Peyer's patch (tissue), 4 donors: ENCODE results near the gene TK1. TPM values are rescaled to one million over a fixed set of nuclear protein-coding genes. Genes with fewer than 3 reads are reported as not detected.
A peak's percentile ranks its signal among the peaks of the same experiment; 100 is the strongest.

ENCODE experiments used
- DNase-seq, 3 donors: peaks; one replicate each; pipeline ENCODE4 v3.0.0-alpha.2; 2017 to 2019
- H3K27ac ChIP-seq, 4 donors: fragments of 200-600 bp; sonication (generic); one replicate each; pipeline ENCODE4 v1.5.1; 2016 to 2019
- H3K27me3 ChIP-seq, 2 donors: fragments of 200-600 bp; sonication (generic); one replicate each; pipeline ENCODE4 v1.5.1; 2019
- H3K36me3 ChIP-seq, 3 donors: fragments of 200-600 bp; sonication (generic); one replicate each; pipeline ENCODE4 v1.5.1; 2016 to 2019
- H3K4me1 ChIP-seq, 4 donors: fragments of 200-600 bp; sonication (generic); one replicate each; pipeline ENCODE4 v1.5.1; 2016 to 2019
- H3K4me3 ChIP-seq, 4 donors: fragments of 200-600 bp; sonication (generic); 1 replicate in 3 of 4; 2 replicates in 1 of 4; pipeline ENCODE4 v1.5.1; 2016 to 2019; ENCODE audit warnings: mild to moderate bottlenecking in 1 of 4
- H3K9me3 ChIP-seq, 4 donors: fragments of 200-600 bp; sonication (generic); one replicate each; pipeline ENCODE4 v1.5.1; 2016 to 2019; ENCODE audit warnings: mild to moderate bottlenecking in 1 of 4
- POLR2A ChIP-seq, 2 donors: fragments of 450-650 bp; IDR thresholded peaks; one replicate each; pipeline ENCODE4 v1.5.1; 2017; ENCODE audit warnings: antibody characterized with exemption in 2 of 2, mild to moderate bottlenecking in 2 of 2, moderate library complexity in 2 of 2
- total RNA-seq, 4 donors: library from RNA; depleted of rRNA; stranded (reverse); fragments of >200 nt; gene quantifications; one replicate each; pipeline ENCODE4 v1.1.0, GENCODE V29; 2016
- TF ChIP-seq, protein P1 (sequence below), 6 experiments: fragments of 450-650 bp in 4 of 6; fragments of 200-600 bp in 2 of 6; sonication (generic) in 1 of 6; IDR thresholded peaks; one replicate each; pipeline ENCODE4 v1.5.1; 2017 to 2019; ENCODE audit warnings: antibody characterized with exemption in 6 of 6, mild to moderate bottlenecking in 3 of 6, moderate library complexity in 1 of 6

TK1 gene
- total RNA-seq, 4 donors from 2014 or later, result 6.2 to 46.2 (median 10.1) TPM

DNA sequence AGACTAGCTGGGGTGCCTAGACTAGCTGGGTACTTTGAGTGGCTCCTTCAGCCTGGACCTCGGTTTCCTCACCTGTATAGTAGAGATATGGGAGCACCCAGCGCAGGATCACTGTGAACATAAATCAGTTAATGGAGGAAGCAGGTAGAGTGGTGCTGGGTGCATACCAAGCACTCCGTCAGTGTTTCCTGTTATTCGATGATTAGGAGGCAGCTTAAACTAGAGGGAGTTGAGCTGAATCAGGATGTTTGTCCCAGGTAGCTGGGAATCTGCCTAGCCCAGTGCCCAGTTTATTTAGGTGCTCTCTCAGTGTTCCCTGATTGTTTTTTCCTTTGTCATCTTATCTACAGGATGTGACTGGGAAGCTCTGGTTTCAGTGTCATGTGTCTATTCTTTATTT, 36.2 kb upstream of the TK1 start:
- TF ChIP-seq, protein P1, sequence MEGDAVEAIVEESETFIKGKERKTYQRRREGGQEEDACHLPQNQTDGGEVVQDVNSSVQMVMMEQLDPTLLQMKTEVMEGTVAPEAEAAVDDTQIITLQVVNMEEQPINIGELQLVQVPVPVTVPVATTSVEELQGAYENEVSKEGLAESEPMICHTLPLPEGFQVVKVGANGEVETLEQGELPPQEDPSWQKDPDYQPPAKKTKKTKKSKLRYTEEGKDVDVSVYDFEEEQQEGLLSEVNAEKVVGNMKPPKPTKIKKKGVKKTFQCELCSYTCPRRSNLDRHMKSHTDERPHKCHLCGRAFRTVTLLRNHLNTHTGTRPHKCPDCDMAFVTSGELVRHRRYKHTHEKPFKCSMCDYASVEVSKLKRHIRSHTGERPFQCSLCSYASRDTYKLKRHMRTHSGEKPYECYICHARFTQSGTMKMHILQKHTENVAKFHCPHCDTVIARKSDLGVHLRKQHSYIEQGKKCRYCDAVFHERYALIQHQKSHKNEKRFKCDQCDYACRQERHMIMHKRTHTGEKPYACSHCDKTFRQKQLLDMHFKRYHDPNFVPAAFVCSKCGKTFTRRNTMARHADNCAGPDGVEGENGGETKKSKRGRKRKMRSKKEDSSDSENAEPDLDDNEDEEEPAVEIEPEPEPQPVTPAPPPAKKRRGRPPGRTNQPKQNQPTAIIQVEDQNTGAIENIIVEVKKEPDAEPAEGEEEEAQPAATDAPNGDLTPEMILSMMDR (IDR thresholded peaks at IDR 0.05), result no peak
- no peak for TF ChIP-seq POLR2A (IDR thresholded peaks at IDR 0.05)
- Histone ChIP-seq H3K27me3 (no peaks in the 10 kb centered on the region), H3K4me3 (no peak overlapping the region), H3K36me3 (no peaks in the 10 kb centered on the region), H3K4me1 (no peaks in the 10 kb centered on the region), H3K27ac (no peak overlapping the region), H3K9me3 (no peaks in the 10 kb centered on the region)
- DNase-seq, result no peak

GRCh38 chr17:78219396-78220150, 32.7 kb upstream of the TK1 start:
- no peaks in the 10 kb centered on the region for H3K9me3 ChIP-seq
- H3K27me3 ChIP-seq, result no peaks in the 10 kb centered on the region
- DNase-seq, result no peak
- no peak overlapping the region for H3K27ac ChIP-seq
- H3K4me1 ChIP-seq, result peaks cover 0 to 3% (median under 1%) of the 10 kb centered on the region in 4 donors
- TF ChIP-seq POLR2A (IDR thresholded peaks at IDR 0.05), result no peak
- TF ChIP-seq, protein P1 (IDR thresholded peaks at IDR 0.05), result no peak
- no peaks in the 10 kb centered on the region for H3K36me3 ChIP-seq
- H3K4me3 ChIP-seq, result no peak overlapping the region

GRCh38 chr17:78214706-78215061, 27.8 kb upstream of the TK1 start:
- TF ChIP-seq POLR2A (IDR thresholded peaks at IDR 0.05), result no peak
- TF ChIP-seq, protein P1 (IDR thresholded peaks at IDR 0.05), result no peak
- no peak for DNase-seq
- Histone ChIP-seq H3K27me3 (no peaks in the 10 kb centered on the region), H3K27ac (peak overlapping the region in 2 of 4 donors; percentile 1 to 49), H3K4me3 (peak overlapping the region; percentile 38 to 78 (median 56)), H3K4me1 (peaks cover 0 to 12% (median 6%) of the 10 kb centered on the region in 4 donors), H3K36me3 (no peaks in the 10 kb centered on the region), H3K9me3 (no peaks in the 10 kb centered on the region)

DNA sequence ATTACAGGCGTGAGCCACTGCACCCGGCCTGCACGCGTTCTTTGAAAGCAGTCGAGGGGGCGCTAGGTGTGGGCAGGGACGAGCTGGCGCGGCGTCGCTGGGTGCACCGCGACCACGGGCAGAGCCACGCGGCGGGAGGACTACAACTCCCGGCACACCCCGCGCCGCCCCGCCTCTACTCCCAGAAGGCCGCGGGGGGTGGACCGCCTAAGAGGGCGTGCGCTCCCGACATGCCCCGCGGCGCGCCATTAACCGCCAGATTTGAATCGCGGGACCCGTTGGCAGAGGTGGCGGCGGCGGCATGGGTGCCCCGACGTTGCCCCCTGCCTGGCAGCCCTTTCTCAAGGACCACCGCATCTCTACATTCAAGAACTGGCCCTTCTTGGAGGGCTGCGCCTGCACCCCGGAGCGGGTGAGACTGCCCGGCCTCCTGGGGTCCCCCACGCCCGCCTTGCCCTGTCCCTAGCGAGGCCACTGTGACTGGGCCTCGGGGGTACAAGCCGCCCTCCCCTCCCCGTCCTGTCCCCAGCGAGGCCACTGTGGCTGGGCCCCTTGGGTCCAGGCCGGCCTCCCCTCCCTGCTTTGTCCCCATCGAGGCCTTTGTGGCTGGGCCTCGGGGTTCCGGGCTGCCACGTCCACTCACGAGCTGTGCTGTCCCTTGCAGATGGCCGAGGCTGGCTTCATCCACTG, 27.3 kb upstream of the TK1 start, which contains the start of gene BIRC5:
TSS of gene BIRC5 (plus strand) at position 238 of the 690 bp plus-strand sequence. CDS start at position 302, 64 bp downstream.
- Histone ChIP-seq H3K9me3 (no peaks in the 10 kb centered on the region), H3K27ac (peak within 1 kb of the TSS in 2 of 4 donors; percentile 1 to 49), H3K4me1 (peaks cover 0 to 12% (median 6%) of the 10 kb centered on the region in 4 donors), H3K27me3 (no peaks in the 10 kb centered on the region), H3K36me3 (no peaks in the 10 kb centered on the region), H3K4me3 (peak within 1 kb of the TSS; percentile 38 to 78 (median 56))
- no peak for TF ChIP-seq POLR2A (IDR thresholded peaks at IDR 0.05)
- TF ChIP-seq, protein P1 (IDR thresholded peaks at IDR 0.05), result no peak
- DNase-seq, result peak; percentile 90 to 95 (median 90)

GRCh38 chr17:78211032-78211431, 24.2 kb upstream of the TK1 start:
- no peak overlapping the region for H3K4me3 ChIP-seq
- no peaks in the 10 kb centered on the region for H3K27me3 ChIP-seq
- H3K9me3 ChIP-seq, result no peaks in the 10 kb centered on the region
- DNase-seq, result no peak
- peaks cover 0 to 12% (median 6%) of the 10 kb centered on the region in 4 donors for H3K4me1 ChIP-seq
- no peak for TF ChIP-seq POLR2A (IDR thresholded peaks at IDR 0.05)
- no peak overlapping the region for H3K27ac ChIP-seq
- no peaks in the 10 kb centered on the region for H3K36me3 ChIP-seq

- H3K27me3 ChIP-seq, result no peaks in the 10 kb centered on the region
- H3K36me3 ChIP-seq, result no peaks in the 10 kb centered on the region
- no peak overlapping the region for H3K4me3 ChIP-seq
- peaks cover 0 to 12% (median 6%) of the 10 kb centered on the region in 4 donors for H3K4me1 ChIP-seq
- DNase-seq, result no peak
- no peaks in the 10 kb centered on the region for H3K9me3 ChIP-seq
- H3K27ac ChIP-seq, result no peak overlapping the region
- no peak for TF ChIP-seq POLR2A (IDR thresholded peaks at IDR 0.05)
- TF ChIP-seq, protein P1 (IDR thresholded peaks at IDR 0.05), result no peak
Observed at GRCh38 chr17:78210111-78210510, 23.3 kb upstream of the TK1 start.
